ENCODE results near the gene OPCML. TPM values are rescaled to one million over a fixed set of nuclear protein-coding genes. Genes with fewer than 3 reads are reported as not detected.

OPCML gene
- total RNA-seq, 1 donor from 2014 or later = not detected

- H3K4me3 Mint-ChIP-seq = no peak overlapping the region
- no peaks in the 10 kb centered on the region for H3K27me3 Mint-ChIP-seq
- no peak overlapping the region for H3K27ac Mint-ChIP-seq
- intact Hi-C loops (cut with micrococcal nuclease) = no loop called here
- ChIA-PET POLR2A (no interaction called here), CTCF (no interaction called here)
- ATAC-seq (ENCODE audit: low read depth) (no peak), DNase-seq (no peak)
- H3K9me3 Mint-ChIP-seq = no peaks in the 10 kb centered on the region
- no peaks in the 10 kb centered on the region for H3K36me3 Mint-ChIP-seq (ENCODE audit: low read depth)
- no peak for TF ChIP-seq CTCF (IDR thresholded peaks at IDR 0.05)
- H3K4me1 Mint-ChIP-seq = no peaks in the 10 kb centered on the region
These were observed 644.1 kb downstream of the OPCML start for GRCh38 chr11:132888226-132888625.

- Mint-ChIP-seq H3K4me1 (no peaks in the 10 kb centered on the region), H3K9me3 (no peaks in the 10 kb centered on the region), H3K4me3 (no peak overlapping the region), H3K27me3 (no peaks in the 10 kb centered on the region), H3K27ac (no peak overlapping the region), H3K36me3 (ENCODE audit: low read depth) (no peaks in the 10 kb centered on the region)
- no peak for ATAC-seq (ENCODE audit: low read depth)
- ChIA-PET POLR2A (no interaction called here), CTCF (no interaction called here)
- TF ChIP-seq CTCF (IDR thresholded peaks at IDR 0.05) = no peak
- intact Hi-C loops (cut with micrococcal nuclease) = no loop called here
- no peak for DNase-seq
These were observed 646.0 kb downstream of the OPCML start for GRCh38 chr11:132886335-132886734.

- H3K9me3 Mint-ChIP-seq = no peaks in the 10 kb centered on the region
- H3K27ac Mint-ChIP-seq = no peak overlapping the region
- no peaks in the 10 kb centered on the region for H3K27me3 Mint-ChIP-seq
- POLR2A ChIA-PET = no interaction called here
- no peak for DNase-seq
- no peak overlapping the region for H3K4me3 Mint-ChIP-seq
- H3K36me3 Mint-ChIP-seq (ENCODE audit: low read depth) = no peaks in the 10 kb centered on the region
- no peak for ATAC-seq (ENCODE audit: low read depth)
- TF ChIP-seq CTCF (IDR thresholded peaks at IDR 0.05) = no peak
- intact Hi-C loops (cut with micrococcal nuclease) = no loop called here
- no peaks in the 10 kb centered on the region for H3K4me1 Mint-ChIP-seq
- CTCF ChIA-PET = no interaction called here
These were observed 649.1 kb downstream of the OPCML start for GRCh38 chr11:132883241-132883640.

GRCh38 chr11:132881622-132882021 lies 650.7 kb downstream of the OPCML start:
- no peak for TF ChIP-seq CTCF (IDR thresholded peaks at IDR 0.05)
- Mint-ChIP-seq H3K27ac (no peak overlapping the region), H3K27me3 (no peaks in the 10 kb centered on the region), H3K4me3 (no peak overlapping the region), H3K36me3 (ENCODE audit: low read depth) (no peaks in the 10 kb centered on the region), H3K4me1 (no peaks in the 10 kb centered on the region), H3K9me3 (no peaks in the 10 kb centered on the region)
- intact Hi-C loops (cut with micrococcal nuclease) = no loop called here
- ChIA-PET POLR2A (no interaction called here), CTCF (no interaction called here)
- no peak for DNase-seq
- no peak for ATAC-seq (ENCODE audit: low read depth)

- H3K27me3 Mint-ChIP-seq = no peaks in the 10 kb centered on the region
- no peaks in the 10 kb centered on the region for H3K9me3 Mint-ChIP-seq
- DNase-seq (no peak), ATAC-seq (ENCODE audit: low read depth) (no peak)
- no peak overlapping the region for H3K27ac Mint-ChIP-seq
- ChIA-PET CTCF (no interaction called here), POLR2A (no interaction called here)
- intact Hi-C loops (cut with micrococcal nuclease) = no loop called here
- TF ChIP-seq CTCF (IDR thresholded peaks at IDR 0.05) = no peak
- no peak overlapping the region for H3K4me3 Mint-ChIP-seq
- H3K36me3 Mint-ChIP-seq (ENCODE audit: low read depth) = no peaks in the 10 kb centered on the region
- no peaks in the 10 kb centered on the region for H3K4me1 Mint-ChIP-seq
These were observed 654.2 kb downstream of the OPCML start for GRCh38 chr11:132878111-132878510.

Data from activated B cell treated with CpG ODN at 0.5 μM for 24 hours (primary cell).